GM12878 (cell line): ENCODE results near the gene SLC5A2. TPM values are rescaled to one million over a fixed set of nuclear protein-coding genes. Genes with fewer than 3 reads are reported as not detected.
A peak's percentile ranks its signal among the peaks of the same experiment; 100 is the strongest.

ENCODE experiments used
- ATF3 ChIP-seq: IDR thresholded peaks from 2 replicates; pipeline ENCODE4 v1.6.1; 2011; ENCODE audit warnings: low read depth, mild to moderate bottlenecking, low read length, moderate library complexity, borderline replicate concordance; ENCODE audit errors: extremely low read depth
- BHLHE40 ChIP-seq, 2 experiments: fragments of 450-650 bp in 1 of 2; IDR thresholded peaks; 2 replicates each; pipeline ENCODE4 v1.6.1; 2011 to 2017; ENCODE audit warnings: low read depth in 2 of 2, borderline replicate concordance in 1 of 2, improper control_type of control experiment in 1 of 2, low read length in 1 of 2, mild to moderate bottlenecking in 1 of 2
- CBX5 ChIP-seq: sonication (generic); IDR thresholded peaks from 2 replicates; pipeline ENCODE4 v1.6.1; 2016; ENCODE audit warnings: low read depth, moderate library complexity, mild to moderate bottlenecking, inconsistent platforms
- ELK1 ChIP-seq: IDR thresholded peaks from 2 replicates; pipeline ENCODE4 v1.6.1; 2012; ENCODE audit warnings: low read depth, low read length, improper control_type of control experiment
- HDAC2 ChIP-seq: fragments of 200-600 bp; sonication (generic); IDR thresholded peaks from 2 replicates; pipeline ENCODE4 v1.6.1; 2017
- HDGF ChIP-seq: fragments of 450-650 bp; IDR thresholded peaks from 2 replicates; pipeline ENCODE4 v1.6.1; 2016; ENCODE audit warnings: antibody characterized with exemption
- IRF4 ChIP-seq: IDR thresholded peaks from 2 replicates; pipeline ENCODE4 v1.6.1; 2011; ENCODE audit warnings: low read depth, low read length
- NBN ChIP-seq: fragments of 450-650 bp; IDR thresholded peaks from 2 replicates; pipeline ENCODE4 v1.6.1; 2016
- NRF1 ChIP-seq: conservative IDR thresholded peaks from 2 replicates; pipeline ENCODE4 v1.6.1; 2011; ENCODE audit warnings: mild to moderate bottlenecking, low read depth, low read length, improper control_type of control experiment
- RCOR1 ChIP-seq: conservative IDR thresholded peaks from 2 replicates; pipeline ENCODE4 v1.6.1; 2012; ENCODE audit warnings: low read depth, low read length, improper control_type of control experiment
- RELB ChIP-seq: fragments of 450-650 bp; IDR thresholded peaks from 2 replicates; pipeline ENCODE4 v1.6.1; 2017; ENCODE audit warnings: low read depth, mild to moderate bottlenecking, moderate library complexity
- SIX5 ChIP-seq: IDR thresholded peaks from 2 replicates; pipeline ENCODE4 v1.6.1; 2011; ENCODE audit warnings: mild to moderate bottlenecking, low read depth, low read length, moderate library complexity; ENCODE audit not compliant: severe bottlenecking
- SMAD1 ChIP-seq: fragments of 450-650 bp; IDR thresholded peaks from 2 replicates; pipeline ENCODE4 v1.6.1; 2018; ENCODE audit warnings: mild to moderate bottlenecking, low read depth; ENCODE audit not compliant: partially characterized antibody
- SMAD5 ChIP-seq: IDR thresholded peaks from 2 replicates; pipeline ENCODE4 v1.6.1; 2016; ENCODE audit warnings: antibody characterized with exemption, low read depth
- SREBF2 ChIP-seq: IDR thresholded peaks from 2 replicates; pipeline ENCODE4 v1.6.1; 2012; ENCODE audit warnings: mild to moderate bottlenecking, low read length
- SUZ12 ChIP-seq: fragments of 200-600 bp; sonication (generic); IDR thresholded peaks from one replicate; pipeline ENCODE4 v1.6.1; 2018; ENCODE audit warnings: antibody characterized with exemption, mild to moderate bottlenecking; ENCODE audit not compliant: unreplicated experiment
- TCF3 ChIP-seq: IDR thresholded peaks from 2 replicates; pipeline ENCODE4 v1.6.1; 2012; ENCODE audit warnings: low read depth, mild to moderate bottlenecking, low read length, borderline replicate concordance; ENCODE audit not compliant: insufficient read depth
- ZBTB11 ChIP-seq: fragments of 450-650 bp; formaldehyde crosslinking; IDR thresholded peaks from 2 replicates; pipeline ENCODE4 v1.5.0; 2022; ENCODE audit warnings: mild to moderate bottlenecking, missing genetic modification characterization
- polyA plus RNA-seq, 11 experiments: library from polyadenylated mRNA; depleted of rRNA in 4 of 11; unstranded in 6 of 11; stranded (reverse) in 5 of 11; fragments of >200 nt; fragmentation: Nextera tagmentation in 4 of 11; fragmentation: Illumina TruSeq in 1 of 11; extraction: Ambion mirVana in 4 of 11; extraction: Trizol in 1 of 11; gene quantifications; 1 replicate in 1 of 11; 2 replicates in 10 of 11; pipeline versions ENCODE4 v1.2.1 to v1.2.3, GENCODE V29; 2011 to 2016; ENCODE audit warnings: inconsistent platforms in 2 of 11, missing spikeins in 2 of 11, low read depth in 1 of 11
- total RNA-seq, 4 experiments: library from RNA; depleted of rRNA in 3 of 4; stranded (reverse); fragments of >200 nt in 3 of 4; fragmentation: Illumina TruSeq in 1 of 4; extraction: Trizol in 1 of 4; gene quantifications; 2 replicates each; pipeline versions ENCODE4 v1.2.1 to v1.2.3, GENCODE V29; 2013 to 2021
- TF ChIP-seq, protein P1 (sequence below): fragments of 450-650 bp; formaldehyde crosslinking; IDR thresholded peaks from 2 replicates; pipeline ENCODE4 v1.4.0; 2022; ENCODE audit warnings: mild to moderate bottlenecking, moderate library complexity

The SLC5A2 gene
- total and polyA plus RNA-seq, 10 of the 15 experiments (the other 5 are each of a cell fraction or from before 2014, with no cell fraction given) = 3.6 to 4.8 (median 4.4) TPM; not detected in 6

DNA sequence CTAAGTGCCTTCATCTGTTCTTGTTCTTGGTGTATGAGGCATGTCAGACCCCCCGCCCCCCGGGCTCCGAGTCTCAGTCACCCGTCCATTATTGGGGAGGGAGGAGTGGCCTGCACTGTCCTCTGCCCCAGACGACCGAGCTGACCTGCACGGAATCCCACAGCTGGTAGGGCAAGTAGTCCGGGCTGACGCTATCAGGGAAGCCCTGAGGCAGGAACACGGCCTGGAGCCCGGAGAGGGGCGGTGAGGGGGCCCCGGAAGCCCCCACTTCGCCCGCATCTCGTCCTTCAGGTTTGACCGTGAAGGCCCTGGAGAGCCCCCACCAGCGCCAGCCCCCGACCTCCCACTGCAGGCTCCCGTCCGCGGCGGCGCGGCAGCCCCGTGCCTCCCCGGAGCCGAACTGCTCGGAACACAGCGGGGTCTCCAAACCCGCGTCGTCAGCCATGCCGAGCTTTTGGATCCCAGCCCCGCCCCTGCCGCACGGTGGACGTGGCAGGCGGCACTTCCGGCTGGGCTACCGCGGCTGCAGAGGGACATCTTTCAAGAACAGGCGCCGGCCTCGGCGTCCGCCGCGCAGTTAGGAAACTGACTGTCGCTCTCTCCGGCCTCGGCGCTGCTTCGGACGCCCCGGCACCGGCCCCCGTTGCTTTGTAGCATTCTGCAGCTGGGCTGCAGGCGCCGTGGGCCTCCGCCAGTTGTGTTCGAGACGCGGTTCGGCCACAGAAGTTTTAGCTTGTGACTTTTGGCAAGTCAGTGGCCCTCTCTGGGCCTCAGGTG lies 25.2 kb downstream of the SLC5A2 start, which contains the start of gene RUSF1 (continued):
- TF ChIP-seq CBX5 (peak; percentile 79; the same call in 1 of the 2 replicates), SREBF2 (no peak), SMAD5 (peak; percentile 52; the same call in 1 of the 2 replicates), TCF3 (peak; percentile 66; the same call in 1 of the 2 replicates), HDAC2 (no peak), ZBTB11 (no peak), ELK1 (peak; percentile 89), BHLHE40 (IDR thresholded peaks at IDR 0.05; ENCODE audit: borderline replicate concordance in 1 of 2, low read depth in 2 of 2, low read length in 1 of 2) (peak; percentile 16 to 70; a peak in 2 of 4 replicates), SUZ12 (no peak), RELB (peak; percentile 68), RCOR1 (peak; percentile 74; the same call in 1 of the 2 replicates), HDGF (no peak), NRF1 (no peak), ATF3 (no peak), NBN (peak; percentile 52; the same call in 1 of the 2 replicates), SMAD1 (no peak), SIX5 (peak; percentile 35), IRF4 (no peak)
- TF ChIP-seq, protein P1, sequence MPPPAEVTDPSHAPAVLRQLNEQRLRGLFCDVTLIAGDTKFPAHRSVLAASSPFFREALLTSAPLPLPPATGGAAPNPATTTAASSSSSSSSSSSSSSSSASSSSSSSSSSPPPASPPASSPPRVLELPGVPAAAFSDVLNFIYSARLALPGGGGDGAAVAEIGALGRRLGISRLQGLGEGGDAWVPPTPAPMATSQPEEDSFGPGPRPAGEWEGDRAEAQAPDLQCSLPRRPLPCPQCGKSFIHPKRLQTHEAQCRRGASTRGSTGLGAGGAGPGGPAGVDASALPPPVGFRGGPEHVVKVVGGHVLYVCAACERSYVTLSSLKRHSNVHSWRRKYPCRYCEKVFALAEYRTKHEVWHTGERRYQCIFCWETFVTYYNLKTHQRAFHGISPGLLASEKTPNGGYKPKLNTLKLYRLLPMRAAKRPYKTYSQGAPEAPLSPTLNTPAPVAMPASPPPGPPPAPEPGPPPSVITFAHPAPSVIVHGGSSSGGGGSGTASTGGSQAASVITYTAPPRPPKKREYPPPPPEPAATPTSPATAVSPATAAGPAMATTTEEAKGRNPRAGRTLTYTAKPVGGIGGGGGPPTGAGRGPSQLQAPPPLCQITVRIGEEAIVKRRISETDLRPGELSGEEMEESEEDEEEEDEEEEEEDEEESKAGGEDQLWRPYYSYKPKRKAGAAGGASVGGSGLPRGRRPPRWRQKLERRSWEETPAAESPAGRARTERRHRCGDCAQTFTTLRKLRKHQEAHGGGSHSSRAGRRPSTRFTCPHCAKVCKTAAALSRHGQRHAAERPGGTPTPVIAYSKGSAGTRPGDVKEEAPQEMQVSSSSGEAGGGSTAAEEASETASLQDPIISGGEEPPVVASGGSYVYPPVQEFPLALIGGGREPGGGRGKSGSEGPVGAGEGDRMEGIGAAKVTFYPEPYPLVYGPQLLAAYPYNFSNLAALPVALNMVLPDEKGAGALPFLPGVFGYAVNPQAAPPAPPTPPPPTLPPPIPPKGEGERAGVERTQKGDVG = no peak
